CD14-positive monocyte (primary cell): ENCODE measurements around the gene DUOX2. TPM values are rescaled to one million over a fixed set of nuclear protein-coding genes. Genes with fewer than 3 reads are reported as not detected.

Source experiments
- DNase-seq, 3 donors: peaks; one replicate each; pipeline ENCODE4 v3.0.0-alpha.2; 2011 to 2022
- H2AFZ ChIP-seq: 2 replicates; pipeline ENCODE4 v1.6.0; 2012; ENCODE audit warnings: mild to moderate bottlenecking, low read depth, low read length, inconsistent platforms; ENCODE audit not compliant: insufficient read depth, poor library complexity, severe bottlenecking
- H3K27ac ChIP-seq, 2 donors: 1 replicate in 1 of 2; 2 replicates in 1 of 2; pipeline ENCODE4 v1.5.1; 2012 to 2013; ENCODE audit warnings: low read length in 2 of 2, control low read depth in 1 of 2, inconsistent platforms in 1 of 2, low read depth in 1 of 2, mild to moderate bottlenecking in 1 of 2
- H3K27me3 ChIP-seq, 2 donors: one replicate each; pipeline versions ENCODE4 v1.6.0 to v1.6.1; 2011 to 2013; ENCODE audit warnings: low read length in 2 of 2; ENCODE audit not compliant: control insufficient read depth in 2 of 2, insufficient read depth in 2 of 2
- H3K36me3 ChIP-seq, 2 donors: replicated peaks in 1 of 2; 1 replicate in 1 of 2; 2 replicates in 1 of 2; pipeline versions ENCODE4 v1.5.1 to v1.6.1; 2012 to 2013; ENCODE audit warnings: low read length in 2 of 2, control low read depth in 1 of 2, inconsistent platforms in 1 of 2, mild to moderate bottlenecking in 1 of 2; ENCODE audit not compliant: insufficient read depth in 2 of 2, control insufficient read depth in 1 of 2
- H3K4me1 ChIP-seq, 2 donors: 1 replicate in 1 of 2; 2 replicates in 1 of 2; pipeline versions ENCODE4 v1.5.1 to v1.6.1; 2012 to 2013; ENCODE audit warnings: low read length in 2 of 2, control low read depth in 1 of 2, inconsistent platforms in 1 of 2, mild to moderate bottlenecking in 1 of 2, moderate library complexity in 1 of 2; ENCODE audit not compliant: insufficient read depth in 2 of 2, control insufficient read depth in 1 of 2
- H3K4me2 ChIP-seq: replicated peaks from 2 replicates; pipeline ENCODE3; 2012; ENCODE audit warnings: low read length, moderate library complexity, mild to moderate bottlenecking; ENCODE audit not compliant: poor library complexity, severe bottlenecking; ENCODE audit errors: extremely low read depth
- H3K4me3 ChIP-seq, 3 experiments: fragments of 200-600 bp in 1 of 3; sonication (generic) in 1 of 3; replicated peaks in 1 of 3; 1 replicate in 2 of 3; 2 replicates in 1 of 3; pipeline ENCODE4 v1.5.1; 2011 to 2013; ENCODE audit warnings: low read length in 3 of 3, mild to moderate bottlenecking in 3 of 3, control low read depth in 2 of 3, low read depth in 2 of 3, inconsistent platforms in 1 of 3, moderate library complexity in 1 of 3
- H3K79me2 ChIP-seq: 2 replicates; pipeline ENCODE4 v1.6.0; 2012; ENCODE audit warnings: mild to moderate bottlenecking, control low read depth, inconsistent platforms, low read length, moderate library complexity; ENCODE audit not compliant: insufficient read depth
- H3K9ac ChIP-seq: 2 replicates; pipeline ENCODE4 v1.6.0; 2017; ENCODE audit warnings: low read length, mild to moderate bottlenecking; ENCODE audit not compliant: insufficient read depth, poor library complexity, severe bottlenecking
- H3K9me3 ChIP-seq, 2 donors: replicated peaks in 1 of 2; 1 replicate in 1 of 2; 2 replicates in 1 of 2; pipeline versions ENCODE4 v1.5.1 to v1.6.1; 2012 to 2013; ENCODE audit warnings: low read length in 2 of 2, control low read depth in 1 of 2; ENCODE audit not compliant: control insufficient read depth in 1 of 2, insufficient read depth in 1 of 2
- H4K20me1 ChIP-seq: 2 replicates; pipeline ENCODE4 v1.6.0; 2012; ENCODE audit warnings: mild to moderate bottlenecking, low read length, control low read depth, moderate library complexity; ENCODE audit not compliant: insufficient read depth
- H3K27ac Mint-ChIP-seq, 7 donors: one replicate each; pipeline ENCODE4 v1.8.0; 2020; ENCODE audit warnings: mild to moderate bottlenecking in 7 of 7, mixed read lengths in 7 of 7, moderate library complexity in 6 of 7, inconsistent platforms in 2 of 7
- H3K27me3 Mint-ChIP-seq, 3 donors: one replicate each; pipeline ENCODE4 v1.8.0; 2021 to 2022; ENCODE audit warnings: low read depth in 3 of 3, mild to moderate bottlenecking in 3 of 3, mixed read lengths in 3 of 3, moderate library complexity in 3 of 3, inconsistent platforms in 1 of 3
- H3K36me3 Mint-ChIP-seq, 2 donors: one replicate each; pipeline ENCODE4 v1.8.0; 2020; ENCODE audit warnings: mixed read lengths in 2 of 2, inconsistent platforms in 1 of 2, mild to moderate bottlenecking in 1 of 2
- H3K4me1 Mint-ChIP-seq: one replicate; pipeline ENCODE4 v1.8.0; 2020; ENCODE audit warnings: mild to moderate bottlenecking, mixed read lengths
- H3K4me3 Mint-ChIP-seq, 2 donors: one replicate each; pipeline ENCODE4 v1.8.0; 2020; ENCODE audit warnings: mild to moderate bottlenecking in 2 of 2, mixed read lengths in 2 of 2, moderate library complexity in 1 of 2
- H3K9me3 Mint-ChIP-seq, 7 donors: one replicate each; pipeline ENCODE4 v1.8.0; 2020 to 2022; ENCODE audit warnings: mixed read lengths in 7 of 7, mild to moderate bottlenecking in 6 of 7, moderate library complexity in 6 of 7, inconsistent platforms in 2 of 7
- WGBS: methylation state at CpG from one replicate; pipeline ENCODE4 v1.1.5; 2013; ENCODE audit warnings: missing lambda C conversion rate; ENCODE audit not compliant: insufficient coverage; 5-methylcytosine and 5-hydroxymethylcytosine counted together
- intact Hi-C, 2 donors: fragments of 100-400 bp; cut with micrococcal nuclease; formaldehyde crosslinking; loops; one replicate each; pipeline versions ENCODE4 v1.15.0 to v1.15.1; 2023
- polyA plus RNA-seq, 3 donors: library from polyadenylated mRNA; depleted of rRNA in 1 of 3; unstranded in 2 of 3; stranded (reverse) in 1 of 3; fragments of 300-500 nt in 2 of 3; fragments of >200 nt in 1 of 3; fragmentation: Illumina TruSeq in 2 of 3; gene quantifications; 1 replicate in 2 of 3; 2 replicates in 1 of 3; pipeline ENCODE4 v1.2.3, GENCODE V29; 2012 to 2021
- TF ChIP-seq, protein P1 (sequence below): fragments of 200-600 bp; IDR thresholded peaks from one replicate; pipeline ENCODE4 v1.8.0; 2022; ENCODE audit warnings: antibody characterized with exemption, mild to moderate bottlenecking

The DUOX2 gene
- polyA plus RNA-seq, 3 donors = 0.01 TPM; not detected in 2

DNA sequence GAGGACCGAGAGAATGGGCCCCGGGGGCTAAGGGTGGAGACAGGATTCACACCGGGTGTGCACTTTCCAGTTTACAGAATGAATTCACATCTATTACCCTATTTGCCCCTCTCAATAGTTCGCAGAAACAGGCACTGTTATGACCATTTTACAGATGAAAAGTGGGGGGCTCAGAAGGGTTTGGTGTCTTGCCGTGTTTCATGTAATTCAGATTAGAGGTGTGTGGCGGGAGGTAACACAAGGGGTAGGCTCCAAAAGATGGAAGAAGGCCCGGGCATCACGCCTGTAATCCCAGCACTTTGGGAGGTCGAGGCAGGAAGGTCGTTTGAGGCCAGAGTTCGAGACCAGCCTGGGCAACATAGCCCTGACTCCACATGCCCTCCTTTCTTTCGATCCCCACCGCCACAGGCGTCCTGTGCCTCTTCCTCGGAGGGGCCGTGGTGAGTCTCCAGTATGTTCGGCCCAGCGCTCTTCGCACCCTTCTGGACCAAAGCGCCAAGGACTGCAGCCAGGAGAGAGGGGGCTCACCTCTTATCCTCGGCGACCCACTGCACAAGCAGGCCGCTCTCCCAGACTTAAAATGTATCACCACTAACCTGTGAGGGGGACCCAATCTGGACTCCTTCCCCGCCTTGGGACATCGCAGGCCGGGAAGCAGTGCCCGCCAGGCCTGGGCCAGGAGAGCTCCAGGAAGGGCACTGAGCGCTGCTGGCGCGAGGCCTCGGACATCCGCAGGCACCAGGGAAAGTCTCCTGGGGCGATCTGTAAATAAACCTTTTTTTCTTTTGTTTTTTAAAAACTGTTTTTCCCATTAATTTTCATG lies 3.5 kb upstream of the DUOX2 start:
- Histone ChIP-seq H3K9me3 (peaks cover 5 to 50% of the 10 kb centered on the region in 2 donors), H3K79me2 (no peaks in the 10 kb centered on the region), H3K4me2 (peak overlapping the region; percentile 67), H3K27me3 (peaks cover 49 to 55% of the 10 kb centered on the region in 2 donors), H4K20me1 (no peaks in the 10 kb centered on the region), H3K36me3 (no peaks in the 10 kb centered on the region), H2AFZ (peak overlapping the region; percentile 53), H3K4me3 (peak overlapping the region in 1 of 3 experiments; percentile 54), H3K27ac (no peak overlapping the region), H3K9ac (peak overlapping the region; percentile 12), H3K4me1 (peaks cover 20 to 38% of the 10 kb centered on the region in 2 donors)
- peak overlapping the region; percentile 68 to 94 for H3K4me3 Mint-ChIP-seq
- peaks cover 0 to 18% (median 7%) of the 10 kb centered on the region in 7 donors for H3K9me3 Mint-ChIP-seq
- intact Hi-C loops = no loop called here
- no peak overlapping the region for H3K27ac Mint-ChIP-seq
- peaks cover 44% of the 10 kb centered on the region for H3K4me1 Mint-ChIP-seq
- WGBS = 21% methylated on average over 28 of the region's 33 CpGs
- peaks cover 57 to 75% (median 66%) of the 10 kb centered on the region in 3 donors for H3K27me3 Mint-ChIP-seq
- no peak for DNase-seq
- TF ChIP-seq, protein P1, sequence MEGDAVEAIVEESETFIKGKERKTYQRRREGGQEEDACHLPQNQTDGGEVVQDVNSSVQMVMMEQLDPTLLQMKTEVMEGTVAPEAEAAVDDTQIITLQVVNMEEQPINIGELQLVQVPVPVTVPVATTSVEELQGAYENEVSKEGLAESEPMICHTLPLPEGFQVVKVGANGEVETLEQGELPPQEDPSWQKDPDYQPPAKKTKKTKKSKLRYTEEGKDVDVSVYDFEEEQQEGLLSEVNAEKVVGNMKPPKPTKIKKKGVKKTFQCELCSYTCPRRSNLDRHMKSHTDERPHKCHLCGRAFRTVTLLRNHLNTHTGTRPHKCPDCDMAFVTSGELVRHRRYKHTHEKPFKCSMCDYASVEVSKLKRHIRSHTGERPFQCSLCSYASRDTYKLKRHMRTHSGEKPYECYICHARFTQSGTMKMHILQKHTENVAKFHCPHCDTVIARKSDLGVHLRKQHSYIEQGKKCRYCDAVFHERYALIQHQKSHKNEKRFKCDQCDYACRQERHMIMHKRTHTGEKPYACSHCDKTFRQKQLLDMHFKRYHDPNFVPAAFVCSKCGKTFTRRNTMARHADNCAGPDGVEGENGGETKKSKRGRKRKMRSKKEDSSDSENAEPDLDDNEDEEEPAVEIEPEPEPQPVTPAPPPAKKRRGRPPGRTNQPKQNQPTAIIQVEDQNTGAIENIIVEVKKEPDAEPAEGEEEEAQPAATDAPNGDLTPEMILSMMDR = no peak
- H3K36me3 Mint-ChIP-seq = peaks cover 0 to 10% of the 10 kb centered on the region in 2 donors

DNA sequence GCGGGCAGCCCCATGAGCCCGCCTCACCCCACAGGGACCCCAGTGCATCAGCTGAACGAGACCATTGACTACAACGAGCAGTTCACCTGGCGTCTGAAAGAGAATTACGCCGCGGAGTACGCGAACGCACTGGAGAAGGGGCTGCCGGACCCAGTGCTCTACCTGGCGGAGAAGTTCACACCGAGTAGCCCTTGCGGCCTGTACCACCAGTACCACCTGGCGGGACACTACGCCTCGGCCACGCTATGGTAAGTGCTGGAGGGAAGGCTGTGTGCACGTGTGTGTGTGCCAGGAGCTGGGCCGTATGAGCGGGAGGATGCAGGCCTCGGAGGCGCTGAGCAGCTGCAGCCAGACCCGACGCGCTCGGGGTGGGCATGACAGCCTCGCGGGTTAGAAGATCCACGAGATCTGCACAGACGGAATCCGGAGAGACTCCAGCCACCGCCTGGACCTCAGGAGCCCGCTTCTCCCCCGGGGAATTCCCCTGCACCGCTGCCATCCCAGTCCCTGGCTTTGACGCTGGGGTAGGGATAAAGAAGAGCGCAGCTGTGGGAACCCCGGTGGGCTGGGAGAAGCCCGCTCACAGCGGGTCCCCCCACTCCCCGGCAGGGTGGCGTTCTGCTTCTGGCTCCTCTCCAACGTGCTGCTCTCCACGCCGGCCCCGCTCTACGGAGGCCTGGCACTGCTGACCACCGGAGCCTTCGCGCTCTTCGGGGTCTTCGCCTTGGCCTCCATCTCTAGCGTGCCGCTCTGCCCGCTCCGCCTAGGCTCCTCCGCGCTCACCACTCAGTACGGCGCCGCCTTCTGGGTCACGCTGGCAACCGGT lies 2.7 kb upstream of the DUOX2 start:
- Mint-ChIP-seq H3K27ac (no peak overlapping the region), H3K4me3 (peak overlapping the region in 1 of 2 donors; percentile 94), H3K36me3 (peaks cover 0 to 10% of the 10 kb centered on the region in 2 donors), H3K9me3 (peaks cover 0 to 25% (median 14%) of the 10 kb centered on the region in 7 donors), H3K4me1 (peaks cover 48% of the 10 kb centered on the region), H3K27me3 (peaks cover 65 to 76% (median 71%) of the 10 kb centered on the region in 3 donors)
- H3K4me2 ChIP-seq = no peak overlapping the region
- H3K4me3 ChIP-seq = no peak overlapping the region
- intact Hi-C loops = no loop called here
- no peak for DNase-seq
- WGBS = 4% methylated on average over 65 of the region's 65 CpGs
- peaks cover 28 to 40% of the 10 kb centered on the region in 2 donors for H3K4me1 ChIP-seq
- H3K36me3 ChIP-seq = no peaks in the 10 kb centered on the region
- H4K20me1 ChIP-seq = no peaks in the 10 kb centered on the region
- peak overlapping the region; percentile 12 for H3K9ac ChIP-seq
- TF ChIP-seq, protein P1 = no peak
- H3K27ac ChIP-seq = no peak overlapping the region
- no peak overlapping the region for H2AFZ ChIP-seq
- peaks cover 56 to 64% of the 10 kb centered on the region in 2 donors for H3K27me3 ChIP-seq
- peaks cover 5 to 54% of the 10 kb centered on the region in 2 donors for H3K9me3 ChIP-seq
- H3K79me2 ChIP-seq = no peaks in the 10 kb centered on the region
